Vagina (tissue), 2 donors: ENCODE measurements around the gene EIPR1. TPM values are rescaled to one million over a fixed set of nuclear protein-coding genes. Genes with fewer than 3 reads are reported as not detected.

ENCODE experiments used
- DNase-seq, 2 donors: peaks; one replicate each; pipeline ENCODE4 v3.0.0-alpha.2; 2017; ENCODE audit errors: extremely low spot score in 2 of 2
- H3K27ac ChIP-seq: fragments of 200-600 bp; sonication (generic); one replicate; pipeline ENCODE4 v1.5.1; 2019
- H3K27me3 ChIP-seq: fragments of 200-600 bp; sonication (generic); one replicate; pipeline ENCODE4 v1.5.1; 2019
- H3K36me3 ChIP-seq, 2 donors: fragments of 200-600 bp; sonication (generic); one replicate each; pipeline ENCODE4 v1.5.1; 2017 to 2019
- H3K4me1 ChIP-seq: fragments of 200-600 bp; sonication (generic); one replicate; pipeline ENCODE4 v1.5.1; 2019
- H3K4me3 ChIP-seq, 2 donors: fragments of 200-600 bp; sonication (generic); 1 replicate in 1 of 2; 2 replicates in 1 of 2; pipeline ENCODE4 v1.5.1; 2016 to 2019
- H3K9me3 ChIP-seq: fragments of 200-600 bp; sonication (generic); one replicate; pipeline ENCODE4 v1.5.1; 2019
- CTCF ChIP-seq, 3 experiments: fragments of 450-650 bp in 2 of 3; fragments of 200-600 bp in 1 of 3; sonication (generic) in 1 of 3; IDR thresholded peaks; one replicate each; pipeline ENCODE4 v1.5.1; 2017 to 2019; ENCODE audit warnings: antibody characterized with exemption in 3 of 3, mild to moderate bottlenecking in 2 of 3, moderate library complexity in 2 of 3
- POLR2A ChIP-seq, 2 donors: fragments of 450-650 bp; IDR thresholded peaks; one replicate each; pipeline ENCODE4 v1.6.1; 2017; ENCODE audit warnings: antibody characterized with exemption in 2 of 2, mild to moderate bottlenecking in 2 of 2, moderate library complexity in 2 of 2
- POLR2AphosphoS5 ChIP-seq, 2 donors: sonication (generic); formaldehyde crosslinking; IDR thresholded peaks; one replicate each; pipeline ENCODE4 v1.9.0; 2017; ENCODE audit warnings: antibody characterized with exemption in 2 of 2, mild to moderate bottlenecking in 2 of 2, low read depth in 1 of 2; ENCODE audit not compliant: insufficient read depth in 1 of 2
- intact Hi-C: fragments of 100-400 bp; cut with DNase I; formaldehyde crosslinking; loops from one replicate; pipeline ENCODE4 v1.15.1; 2023
- total RNA-seq: library from RNA; depleted of rRNA; stranded (reverse); fragments of >200 nt; gene quantifications from one replicate; pipeline ENCODE4 v1.2.3, GENCODE V29; 2016

The EIPR1 gene
- total RNA-seq, 1 donor from 2014 or later, result 39.8 TPM

GRCh38 chr2:3229221-3229620 lies 148.4 kb downstream of the EIPR1 start:
- no peaks in the 10 kb centered on the region for H3K36me3 ChIP-seq
- intact Hi-C loops, result no loop called here

GRCh38 chr2:3224681-3225080 lies 152.9 kb downstream of the EIPR1 start:
- Histone ChIP-seq H3K36me3 (no peaks in the 10 kb centered on the region), H3K4me1 (no peaks in the 10 kb centered on the region), H3K9me3 (peaks cover 10% of the 10 kb centered on the region), H3K27ac (no peak overlapping the region), H3K4me3 (no peak overlapping the region), H3K27me3 (no peaks in the 10 kb centered on the region)
- TF ChIP-seq POLR2A (IDR thresholded peaks at IDR 0.05) (no peak), CTCF (IDR thresholded peaks at IDR 0.05) (no peak), POLR2AphosphoS5 (IDR thresholded peaks at IDR 0.05; ENCODE audit: insufficient read depth in 1 of 2, low read depth in 1 of 2) (no peak)
- DNase-seq, result no peak
- intact Hi-C loops, result no loop called here

More at GRCh38 chr2:3229221-3229620, 148.4 kb downstream of the EIPR1 start:
- Histone ChIP-seq H3K4me3 (no peak overlapping the region), H3K4me1 (no peaks in the 10 kb centered on the region), H3K27ac (no peak overlapping the region), H3K27me3 (no peaks in the 10 kb centered on the region), H3K9me3 (peaks cover 10% of the 10 kb centered on the region)
- DNase-seq, result no peak
- TF ChIP-seq POLR2AphosphoS5 (IDR thresholded peaks at IDR 0.05; ENCODE audit: insufficient read depth in 1 of 2, low read depth in 1 of 2) (no peak), CTCF (IDR thresholded peaks at IDR 0.05) (no peak), POLR2A (IDR thresholded peaks at IDR 0.05) (no peak)

GRCh38 chr2:3223080-3223923 lies 154.3 kb downstream of the EIPR1 start:
- no peak overlapping the region for H3K4me3 ChIP-seq
- no peaks in the 10 kb centered on the region for H3K4me1 ChIP-seq
- peaks cover 6% of the 10 kb centered on the region for H3K9me3 ChIP-seq
- H3K27ac ChIP-seq, result no peak overlapping the region
- TF ChIP-seq CTCF (IDR thresholded peaks at IDR 0.05), result no peak
- no peak for TF ChIP-seq POLR2AphosphoS5 (IDR thresholded peaks at IDR 0.05; ENCODE audit: insufficient read depth in 1 of 2, low read depth in 1 of 2)
- no peak for TF ChIP-seq POLR2A (IDR thresholded peaks at IDR 0.05)
- H3K36me3 ChIP-seq, result no peaks in the 10 kb centered on the region
- intact Hi-C loops, result no loop called here
- no peaks in the 10 kb centered on the region for H3K27me3 ChIP-seq
- DNase-seq, result no peak

- intact Hi-C loops, result no loop called here
- no peaks in the 10 kb centered on the region for H3K36me3 ChIP-seq
- H3K27ac ChIP-seq, result no peak overlapping the region
These were observed 155.0 kb downstream of the EIPR1 start for GRCh38 chr2:3222636-3223035.

More at GRCh38 chr2:3222636-3223035, 155.0 kb downstream of the EIPR1 start:
- no peaks in the 10 kb centered on the region for H3K27me3 ChIP-seq
- DNase-seq, result no peak
- no peaks in the 10 kb centered on the region for H3K4me1 ChIP-seq
- H3K9me3 ChIP-seq, result peaks cover 6% of the 10 kb centered on the region
- H3K4me3 ChIP-seq, result no peak overlapping the region
- TF ChIP-seq CTCF (IDR thresholded peaks at IDR 0.05) (no peak), POLR2AphosphoS5 (IDR thresholded peaks at IDR 0.05; ENCODE audit: insufficient read depth in 1 of 2, low read depth in 1 of 2) (no peak), POLR2A (IDR thresholded peaks at IDR 0.05) (no peak)
